Heart left ventricle (tissue), 16 donors: ENCODE measurements around the gene GRIN1. TPM values are rescaled to one million over a fixed set of nuclear protein-coding genes. Genes with fewer than 3 reads are reported as not detected.

Source experiments
- ATAC-seq, 4 donors: fragments of 200-7000 bp; cut with Tn5 transposase; one replicate each; pipeline ENCODE4 v1.9.1; 2020 to 2022; ENCODE audit warnings: moderate library complexity in 4 of 4, mild to moderate bottlenecking in 3 of 4, moderate number of reproducible peaks in 1 of 4
- DNase-seq, 5 donors: peaks; one replicate each; pipeline ENCODE4 v3.0.0-alpha.2; 2020
- H3K27ac ChIP-seq, 12 donors: fragments of 200-600 bp; sonication (generic) in 4 of 12; one replicate each; pipeline versions ENCODE4 v1.5.0 to v1.8.0; 2016 to 2022; ENCODE audit warnings: mild to moderate bottlenecking in 2 of 12
- H3K27me3 ChIP-seq, 9 donors: fragments of 200-600 bp; sonication (generic) in 2 of 9; one replicate each; pipeline versions ENCODE4 v1.5.1 to v1.8.0; 2016 to 2022; ENCODE audit warnings: mild to moderate bottlenecking in 3 of 9
- H3K36me3 ChIP-seq, 9 donors: fragments of 200-600 bp; sonication (generic) in 2 of 9; one replicate each; pipeline versions ENCODE4 v1.5.0 to v1.8.0; 2018 to 2022; ENCODE audit warnings: mild to moderate bottlenecking in 2 of 9
- H3K4me1 ChIP-seq, 12 donors: fragments of 200-600 bp; sonication (generic) in 4 of 12; one replicate each; pipeline versions ENCODE4 v1.5.0 to v1.8.0; 2016 to 2022; ENCODE audit warnings: mild to moderate bottlenecking in 3 of 12
- H3K4me3 ChIP-seq, 12 donors: fragments of 200-600 bp; sonication (generic) in 4 of 12; one replicate each; pipeline versions ENCODE4 v1.5.0 to v1.8.0; 2017 to 2022; ENCODE audit warnings: mild to moderate bottlenecking in 9 of 12, moderate library complexity in 4 of 12
- H3K9me3 ChIP-seq, 12 donors: fragments of 200-600 bp; sonication (generic) in 4 of 12; one replicate each; pipeline versions ENCODE4 v1.5.0 to v1.8.0; 2016 to 2022; ENCODE audit warnings: mild to moderate bottlenecking in 1 of 12
- CTCF ChIP-seq, 12 donors: fragments of 200-600 bp; sonication (generic) in 4 of 12; IDR thresholded peaks; one replicate each; pipeline versions ENCODE4 v1.5.0 to v1.8.0; 2018 to 2022; ENCODE audit warnings: antibody characterized with exemption in 12 of 12, mild to moderate bottlenecking in 5 of 12
- POLR2A ChIP-seq, 2 donors: fragments of 450-650 bp; IDR thresholded peaks; one replicate each; pipeline ENCODE4 v1.6.1; 2017; ENCODE audit warnings: antibody characterized with exemption in 2 of 2, mild to moderate bottlenecking in 2 of 2, moderate library complexity in 2 of 2
- WGBS, 4 donors: extraction: QIAGEN DNeasy Blood & Tissue Kit in 2 of 4; methylation state at CpG; one replicate each; pipeline versions ENCODE4 v1.1.5 to v1.1.7; 2013 to 2018; 5-methylcytosine and 5-hydroxymethylcytosine counted together
- intact Hi-C, 10 donors: fragments of 100-400 bp; cut with DNase I; formaldehyde crosslinking; loops; one replicate each; pipeline versions ENCODE4 v1.11.1 to v1.14.2; 2022
- polyA plus RNA-seq, 2 donors: library from polyadenylated mRNA; stranded (reverse); fragments of 200-250 nt; gene quantifications; one replicate each; pipeline ENCODE4 v1.2.3, GENCODE V29; 2013
- total RNA-seq, 9 donors: library from RNA; depleted of rRNA in 2 of 9; stranded (reverse); fragments of >200 nt in 2 of 9; fragmentation: NEBNext Ultra II Directional in 3 of 9; extraction: Animal tissue kit (Norgen Biotek cat#: 25700) in 3 of 9; gene quantifications; one replicate each; pipeline versions ENCODE4 v1.1.0 to v1.2.4, GENCODE V29; 2016 to 2023
- donor health status: ischemic (EF 13 %, LVEDD 7.1; RV severe dilation, severe dysfunction).
- donor health status: healthy with polysubstance abuse.
- donor health status: DM: no; HTN: yes; CAD: no.
- donor health status: DM: no; HTN: no; CAD: no.
- donor health status: ischemic (EF 25% LVEDD 6.9; RV normal size, moderate dysfunction).
- donor health status: ischemic (EF 25% LVEDD 5.7; RV mildly dilated, moderate dysfunction).
- donor health status: healthy.
- donor health status: DM: yes; HTN: yes; CAD: no.
- donor health status: ischemic (EF 35%, LVEDD 5.7; RV mildly dilated, moderate dysfunction).
- donor health status: nonischemic (EF 11% LVEDD 7.7; RV severe dilation, severe dysfunction).
- donor health status: DM: yes; HTN: yes; CAD: no.
- donor health status: PGD.
- donor health status: ischemic (EF 29% LVEDD 5.4; RV normal size, mild dysfunction).
- donor health status: nonischemic (EF 23%, LVEDD 6.1; RV moderate dilation, normal function).

GRIN1 gene
- total and polyA plus RNA-seq, 11 donors, result 0.10 TPM; not detected in 10

GRCh38 chr9:137170486-137171148, 31.7 kb downstream of the GRIN1 start:
- H3K36me3 ChIP-seq, result no peaks in the 10 kb centered on the region
- intact Hi-C loops, result no loop called here
- TF ChIP-seq POLR2A (IDR thresholded peaks at IDR 0.05), result no peak
- no peak for TF ChIP-seq CTCF (IDR thresholded peaks at IDR 0.05)
- DNase-seq (no peak), ATAC-seq (no peak)
- H3K4me1 ChIP-seq, result peaks cover 6 to 35% (median 20%) of the 10 kb centered on the region in 12 donors
- 43 to 66% (median 49%) methylated on average over 11 to 14 of the region's 14 CpGs for whole genome bisulfite sequencing, 4 donors
- H3K9me3 ChIP-seq, result no peaks in the 10 kb centered on the region
- peaks cover 35 to 70% (median 45%) of the 10 kb centered on the region in 9 donors for H3K27me3 ChIP-seq
- H3K27ac ChIP-seq, result no peak overlapping the region
- no peak overlapping the region for H3K4me3 ChIP-seq

GRCh38 chr9:137171149-137171900, 32.4 kb downstream of the GRIN1 start:
- 80 to 87% (median 81%) methylated on average over 11 to 22 of the region's 22 CpGs for WGBS, 4 donors
- Histone ChIP-seq H3K27me3 (peaks cover 28 to 63% (median 38%) of the 10 kb centered on the region in 9 donors), H3K4me3 (no peak overlapping the region), H3K36me3 (no peaks in the 10 kb centered on the region), H3K27ac (no peak overlapping the region), H3K4me1 (peaks cover 6 to 35% (median 20%) of the 10 kb centered on the region in 12 donors), H3K9me3 (no peaks in the 10 kb centered on the region)
- no peak for DNase-seq
- intact Hi-C loops, result no loop called here
- TF ChIP-seq POLR2A (IDR thresholded peaks at IDR 0.05) (no peak), CTCF (IDR thresholded peaks at IDR 0.05) (no peak)
- ATAC-seq, result no peak

- peaks cover 4 to 23% (median 13%) of the 10 kb centered on the region in 12 donors for H3K4me1 ChIP-seq
- 65 to 75% (median 69%) methylated on average over 10 to 21 of the region's 21 CpGs for WGBS, 4 donors
- DNase-seq (peak in 1 of 5 donors; percentile 23), ATAC-seq (no peak)
- peaks cover 0 to 13% (median 6%) of the 10 kb centered on the region in 9 donors for H3K36me3 ChIP-seq
- intact Hi-C loops, result no loop called here
- no peak overlapping the region for H3K4me3 ChIP-seq
- H3K27ac ChIP-seq, result no peak overlapping the region
- H3K9me3 ChIP-seq, result no peaks in the 10 kb centered on the region
- H3K27me3 ChIP-seq, result peaks cover 9 to 45% (median 20%) of the 10 kb centered on the region in 9 donors
- TF ChIP-seq CTCF (IDR thresholded peaks at IDR 0.05) (no peak), POLR2A (IDR thresholded peaks at IDR 0.05) (no peak)
Measured at GRCh38 chr9:137172901-137173795, 34.2 kb downstream of the GRIN1 start.
